Fibroblast of the aortic adventitia (primary cell): ENCODE results near the gene EHD3. TPM values are rescaled to one million over a fixed set of nuclear protein-coding genes. Genes with fewer than 3 reads are reported as not detected.

Experiments
- DNase-seq: peaks from one replicate; pipeline ENCODE4 v3.0.0-alpha.2; 2010; ENCODE audit warnings: low read depth
- H3K4me3 ChIP-seq: 2 replicates; pipeline ENCODE4 v1.5.1; 2011; ENCODE audit warnings: low read depth, mild to moderate bottlenecking, control low read depth, low read length, moderate library complexity
- total RNA-seq: library from RNA; depleted of rRNA; stranded (reverse); fragments of >200 nt; gene quantifications from 2 replicates; pipeline ENCODE4 v1.2.3, GENCODE V29; 2012; ENCODE audit warnings: low replicate concordance
- TF ChIP-seq, protein P1 (sequence below): IDR thresholded peaks from 2 replicates; pipeline ENCODE4 v1.5.1; 2011; ENCODE audit warnings: mild to moderate bottlenecking, low read length, control low read depth, inconsistent platforms; ENCODE audit not compliant: insufficient read depth

Gene EHD3
- total RNA-seq, 1 donor = 41.2 TPM

GRCh38 chr2:31233231-31233630 lies 721 bp upstream of the EHD3 start:
- peak overlapping the region; percentile 78 for H3K4me3 ChIP-seq
- peak; percentile 44 for DNase-seq
- TF ChIP-seq, protein P1, sequence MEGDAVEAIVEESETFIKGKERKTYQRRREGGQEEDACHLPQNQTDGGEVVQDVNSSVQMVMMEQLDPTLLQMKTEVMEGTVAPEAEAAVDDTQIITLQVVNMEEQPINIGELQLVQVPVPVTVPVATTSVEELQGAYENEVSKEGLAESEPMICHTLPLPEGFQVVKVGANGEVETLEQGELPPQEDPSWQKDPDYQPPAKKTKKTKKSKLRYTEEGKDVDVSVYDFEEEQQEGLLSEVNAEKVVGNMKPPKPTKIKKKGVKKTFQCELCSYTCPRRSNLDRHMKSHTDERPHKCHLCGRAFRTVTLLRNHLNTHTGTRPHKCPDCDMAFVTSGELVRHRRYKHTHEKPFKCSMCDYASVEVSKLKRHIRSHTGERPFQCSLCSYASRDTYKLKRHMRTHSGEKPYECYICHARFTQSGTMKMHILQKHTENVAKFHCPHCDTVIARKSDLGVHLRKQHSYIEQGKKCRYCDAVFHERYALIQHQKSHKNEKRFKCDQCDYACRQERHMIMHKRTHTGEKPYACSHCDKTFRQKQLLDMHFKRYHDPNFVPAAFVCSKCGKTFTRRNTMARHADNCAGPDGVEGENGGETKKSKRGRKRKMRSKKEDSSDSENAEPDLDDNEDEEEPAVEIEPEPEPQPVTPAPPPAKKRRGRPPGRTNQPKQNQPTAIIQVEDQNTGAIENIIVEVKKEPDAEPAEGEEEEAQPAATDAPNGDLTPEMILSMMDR = no peak

GRCh38 chr2:31234683-31235503 lies 941 bp downstream of the EHD3 start:
- no peak for DNase-seq
- TF ChIP-seq, protein P1 = no peak
- peak overlapping the region; percentile 78 for H3K4me3 ChIP-seq

- peak; percentile 94 for DNase-seq
- TF ChIP-seq, protein P1 = no peak
- peak overlapping the region; percentile 3 for H3K4me3 ChIP-seq
Observed at GRCh38 chr2:31235504-31235902, 1.6 kb downstream of the EHD3 start.

- TF ChIP-seq, protein P1 = no peak
- no peak for DNase-seq
- H3K4me3 ChIP-seq = no peak overlapping the region
Observed at GRCh38 chr2:31236433-31237205, 2.7 kb downstream of the EHD3 start.

- DNase-seq = no peak
- TF ChIP-seq, protein P1 = no peak
- no peak overlapping the region for H3K4me3 ChIP-seq
Observed at GRCh38 chr2:31237348-31238017, 3.5 kb downstream of the EHD3 start.

- DNase-seq = no peak
- no peak overlapping the region for H3K4me3 ChIP-seq
- TF ChIP-seq, protein P1 = no peak
Observed at GRCh38 chr2:31238126-31238905, 4.4 kb downstream of the EHD3 start.
